GM12865 (cell line): ENCODE results near the gene LIMCH1.

ENCODE experiments used
- DNase-seq: peaks from one replicate; pipeline ENCODE4 v3.0.0; 2010; ENCODE audit warnings: low read depth
- H3K4me3 ChIP-seq: 2 replicates; pipeline ENCODE4 v1.5.1; 2011; ENCODE audit warnings: mild to moderate bottlenecking, low read depth, low read length, control low read depth
- CTCF ChIP-seq: IDR thresholded peaks from 2 replicates; pipeline ENCODE4 v1.5.1; 2011; ENCODE audit warnings: low read length, control low read depth, low read depth, inconsistent platforms; ENCODE audit not compliant: insufficient read depth; ENCODE audit errors: missing control alignments

Gene LIMCH1

DNA sequence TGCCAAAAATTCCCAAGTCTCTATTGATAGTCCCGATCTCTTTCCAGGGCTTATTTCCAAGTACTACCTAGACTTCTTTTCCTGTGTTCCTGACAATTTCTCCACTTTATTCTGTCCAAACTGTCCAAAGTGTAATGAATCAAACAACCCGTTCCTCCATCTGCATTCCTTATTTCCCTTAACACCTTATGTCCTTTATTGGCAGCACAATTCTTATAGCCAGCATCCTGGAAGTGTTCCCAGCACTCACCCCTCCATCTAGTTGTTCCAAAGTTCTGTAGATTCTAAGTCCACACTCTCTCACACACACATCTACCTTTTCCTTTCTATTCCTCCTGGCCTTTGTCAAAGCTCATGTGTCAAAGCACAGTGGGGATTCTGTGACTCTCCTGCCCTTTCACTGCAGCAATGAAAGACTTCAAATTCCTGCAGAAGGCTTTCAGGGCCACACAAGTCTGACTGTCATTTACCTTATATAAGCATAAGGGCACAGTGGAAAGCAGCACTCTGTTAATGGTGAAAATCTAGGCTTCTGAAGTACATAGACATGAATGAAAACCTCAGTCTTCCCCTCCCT lies 22.1 kb downstream of the LIMCH1 start:
- H3K4me3 ChIP-seq = no peak overlapping the region
- TF ChIP-seq CTCF = no peak
- DNase-seq = no peak

DNA sequence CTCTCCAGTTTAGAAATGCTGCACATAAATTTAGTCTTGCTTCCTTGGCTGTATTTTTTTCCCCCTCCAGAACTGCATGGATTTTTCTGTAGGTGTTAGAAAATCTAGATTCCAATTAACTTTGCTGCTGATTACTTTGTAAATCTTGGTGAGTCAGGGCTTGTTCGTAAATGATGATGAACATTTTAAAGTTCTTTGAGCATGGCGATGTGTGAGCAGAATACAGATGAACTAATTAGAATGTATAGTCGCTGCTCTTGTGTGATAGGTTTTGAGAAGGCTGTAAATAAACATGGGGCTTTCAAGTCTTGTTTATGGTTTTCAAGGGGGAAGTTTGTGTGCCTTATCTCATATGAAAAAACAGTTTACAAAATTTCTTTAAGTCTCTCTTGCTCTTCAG lies 23.3 kb downstream of the LIMCH1 start:
- H3K4me3 ChIP-seq = no peak overlapping the region
- no peak for DNase-seq
- no peak for TF ChIP-seq CTCF

GRCh38 chr4:41567186-41567585 lies 29.2 kb downstream of the LIMCH1 start:
- TF ChIP-seq CTCF = no peak
- H3K4me3 ChIP-seq = no peak overlapping the region
- DNase-seq = no peak

GRCh38 chr4:41568363-41568762 lies 30.4 kb downstream of the LIMCH1 start:
- TF ChIP-seq CTCF = no peak
- DNase-seq = no peak
- H3K4me3 ChIP-seq = no peak overlapping the region

DNA sequence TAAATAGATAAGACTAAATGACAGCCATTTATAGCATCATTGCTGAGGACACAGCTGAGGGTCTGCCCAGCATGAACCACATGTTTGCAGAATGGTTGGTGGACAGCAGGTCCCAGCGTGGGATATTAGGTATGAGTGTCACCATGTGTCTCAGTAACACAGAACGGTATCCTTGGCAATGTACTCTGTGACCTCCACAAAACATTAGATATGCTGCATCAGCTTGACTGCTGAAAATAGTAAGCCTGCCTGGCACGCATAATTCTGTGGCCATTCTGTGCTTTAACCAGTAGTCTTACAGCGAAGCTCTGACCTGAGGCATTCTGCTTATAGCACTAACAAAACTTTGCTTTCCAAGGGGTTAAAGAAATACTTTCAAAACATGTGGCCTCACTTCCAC lies 32.0 kb downstream of the LIMCH1 start:
- TF ChIP-seq CTCF = no peak
- H3K4me3 ChIP-seq = no peak overlapping the region
- no peak for DNase-seq

- no peak for DNase-seq
- TF ChIP-seq CTCF = no peak
- no peak overlapping the region for H3K4me3 ChIP-seq
These were observed 33.5 kb downstream of the LIMCH1 start for GRCh38 chr4:41571422-41571821.

- H3K4me3 ChIP-seq = no peak overlapping the region
- DNase-seq = no peak
- no peak for TF ChIP-seq CTCF
These were observed 34.6 kb downstream of the LIMCH1 start for GRCh38 chr4:41572516-41572915.
